Naive thymus-derived CD8-positive, alpha-beta T cell (primary cell): Measurements from ENCODE around the gene PFKL. TPM values are rescaled to one million over a fixed set of nuclear protein-coding genes. Genes with fewer than 3 reads are reported as not detected.
A peak's percentile ranks its signal among the peaks of the same experiment; 100 is the strongest.
"Not testable (repeated sequence)": the region's sequence is repeated elsewhere in the genome, so short reads cannot be mapped to it uniquely, and the experiment has no call there.

Experiments
- ATAC-seq, 2 donors: fragments of 150-1000 bp; cut with Tn5 transposase in 1 of 2; sonication (Bioruptor Pico), chemical (Tn5 transposase) in 1 of 2; 1 replicate in 1 of 2; 2 replicates in 1 of 2; pipeline ENCODE4 v1.10.0; 2021; ENCODE audit warnings: mild to moderate bottlenecking in 2 of 2, moderate library complexity in 2 of 2
- POLR2A ChIA-PET: fragments of 350-600 bp; sonication (Branson Sonifier 250); formaldehyde crosslinking; loops from one replicate; lab custom pipeline; 2021; ENCODE audit warnings: antibody characterized with exemption; lab: Charles Lee
- DNase-seq, 10 donors: peaks; one replicate each; pipeline versions ENCODE4 v3.0.0 to v3.0.0-alpha.2; 2020 to 2022
- H3K27ac Mint-ChIP-seq, 10 donors: one replicate each; pipeline ENCODE4 v1.8.0; 2020 to 2022; ENCODE audit warnings: mild to moderate bottlenecking in 10 of 10, mixed read lengths in 10 of 10, moderate library complexity in 4 of 10, inconsistent platforms in 1 of 10
- H3K27me3 Mint-ChIP-seq, 5 donors: one replicate each; pipeline ENCODE4 v1.8.0; 2021 to 2022; ENCODE audit warnings: mixed read lengths in 5 of 5
- H3K36me3 Mint-ChIP-seq, 3 donors: one replicate each; pipeline ENCODE4 v1.8.0; 2020 to 2022; ENCODE audit warnings: mixed read lengths in 3 of 3, mild to moderate bottlenecking in 2 of 3, inconsistent platforms in 1 of 3
- H3K4me1 Mint-ChIP-seq, 4 donors: one replicate each; pipeline ENCODE4 v1.8.0; 2021 to 2022; ENCODE audit warnings: mixed read lengths in 4 of 4
- H3K4me3 Mint-ChIP-seq, 10 donors: one replicate each; pipeline ENCODE4 v1.8.0; 2020 to 2022; ENCODE audit warnings: mild to moderate bottlenecking in 10 of 10, mixed read lengths in 10 of 10, moderate library complexity in 6 of 10, inconsistent platforms in 1 of 10
- H3K9me3 Mint-ChIP-seq, 9 donors: one replicate each; pipeline ENCODE4 v1.8.0; 2020 to 2022; ENCODE audit warnings: mixed read lengths in 9 of 9, mild to moderate bottlenecking in 3 of 9, inconsistent platforms in 1 of 9, moderate library complexity in 1 of 9
- polyA plus RNA-seq, 3 donors: library from polyadenylated mRNA; unstranded; fragments of 300-500 nt; fragmentation: Illumina TruSeq; gene quantifications; one replicate each; pipeline ENCODE4 v1.2.3, GENCODE V29; 2021
- total RNA-seq, 8 experiments: library from RNA in 2 of 8; stranded (reverse) in 2 of 8; gene quantifications; one replicate each; pipeline ENCODE4 v1.2.3 and lab custom pipeline; 2021 to 2026

The PFKL gene
- total and polyA plus RNA-seq, 5 experiments from 2014 or later: 63.2 to 125 (median 79.5) TPM

GRCh38 chr21:44337941-44338895, 38.4 kb downstream of the PFKL start:
- peak in 8 of 10 donors; percentile 22 to 67 (median 49) for DNase-seq
- ATAC-seq: peak; percentile 9 to 21
- H3K9me3 Mint-ChIP-seq: no peaks in the 10 kb centered on the region
- peaks cover 0 to 22% (median 0%) of the 10 kb centered on the region in 3 donors for H3K36me3 Mint-ChIP-seq
- peaks cover 11 to 31% (median 25%) of the 10 kb centered on the region in 4 donors for H3K4me1 Mint-ChIP-seq
- POLR2A ChIA-PET: interaction anchor here (0.7 to 3.3 kb wide), 25 partner anchors 9 to 1364 kb away, joined by 3 to 26 read pairs (median 4); partner anchors contain the start of genes PKNOX1, PTTG1IP, TRAPPC10 and TRPM2
- peak overlapping the region; percentile 43 to 85 (median 72) for H3K4me3 Mint-ChIP-seq
- H3K27ac Mint-ChIP-seq: peak overlapping the region; percentile 78 to 94 (median 86)
- no peaks in the 10 kb centered on the region for H3K27me3 Mint-ChIP-seq

DNA sequence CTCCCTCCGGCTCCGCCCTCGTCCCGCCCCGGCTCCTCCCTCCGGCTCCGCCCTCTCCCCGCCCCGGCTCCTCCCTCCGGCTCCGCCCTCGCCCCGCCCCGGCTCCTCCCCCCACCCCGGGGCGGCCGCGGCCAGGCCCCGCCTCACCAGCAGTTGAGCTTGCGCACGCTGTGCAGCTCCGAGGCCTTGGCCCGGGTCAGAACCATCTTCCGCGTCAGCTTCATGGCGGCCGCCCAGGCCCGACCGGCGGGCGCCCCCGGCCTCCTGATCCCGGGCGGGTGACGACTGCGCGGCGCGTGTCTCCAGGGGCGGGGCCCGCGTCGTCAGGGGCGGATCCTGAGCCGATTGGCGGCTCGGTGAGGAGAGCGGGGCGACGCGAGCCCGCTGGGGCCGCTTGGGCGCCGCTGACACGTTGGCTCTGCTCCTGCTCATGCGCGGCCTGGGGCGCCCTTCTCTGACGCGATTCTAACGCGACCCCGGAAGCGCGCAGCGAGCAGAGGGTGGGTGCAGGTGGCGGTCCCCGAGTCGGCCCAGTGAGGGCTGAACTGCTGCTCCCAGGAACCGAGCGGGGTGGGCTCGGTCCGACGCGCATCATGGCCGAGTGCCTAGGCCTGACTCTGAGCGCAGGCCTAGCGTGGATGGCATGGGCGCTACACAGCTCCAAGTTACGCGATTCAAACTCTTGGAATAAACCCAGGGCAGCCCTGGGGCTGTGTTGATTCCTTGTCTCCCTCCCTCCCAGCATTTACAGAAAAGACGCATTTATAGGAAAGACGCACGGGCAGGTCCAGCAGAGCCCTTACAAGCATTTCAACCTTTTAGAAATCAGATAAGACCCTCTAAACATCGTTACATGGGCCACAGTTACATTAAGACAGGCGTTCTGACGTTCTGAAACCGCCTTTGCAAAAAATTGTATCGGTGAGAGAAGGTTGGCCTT, 39.4 kb downstream of the PFKL start, which contains the start of gene CFAP410:
Gene CFAP410 (minus strand): TSS at position 420 of the 940 bp plus-strand sequence. CDS start 196 bp downstream, at position 224.
- no peaks in the 10 kb centered on the region for H3K9me3 Mint-ChIP-seq
- DNase-seq (peak; percentile 93 to 97 (median 94)), ATAC-seq (peak; percentile 87)
- H3K36me3 Mint-ChIP-seq: peaks cover 0 to 22% (median 0%) of the 10 kb centered on the region in 3 donors
- peaks cover 11 to 31% (median 25%) of the 10 kb centered on the region in 4 donors for H3K4me1 Mint-ChIP-seq
- peak within 1 kb of the TSS; percentile 94 to 99 (median 97) for H3K27ac Mint-ChIP-seq
- POLR2A ChIA-PET: interaction anchor here (0.6 to 3.3 kb wide), 25 partner anchors 8 to 1365 kb away, joined by 3 to 26 read pairs (median 4); partner anchors contain the start of genes PKNOX1, PTTG1IP, TRAPPC10 and TRPM2
- peak within 1 kb of the TSS; percentile 85 to 98 (median 90) for H3K4me3 Mint-ChIP-seq
- no peaks in the 10 kb centered on the region for H3K27me3 Mint-ChIP-seq

DNA sequence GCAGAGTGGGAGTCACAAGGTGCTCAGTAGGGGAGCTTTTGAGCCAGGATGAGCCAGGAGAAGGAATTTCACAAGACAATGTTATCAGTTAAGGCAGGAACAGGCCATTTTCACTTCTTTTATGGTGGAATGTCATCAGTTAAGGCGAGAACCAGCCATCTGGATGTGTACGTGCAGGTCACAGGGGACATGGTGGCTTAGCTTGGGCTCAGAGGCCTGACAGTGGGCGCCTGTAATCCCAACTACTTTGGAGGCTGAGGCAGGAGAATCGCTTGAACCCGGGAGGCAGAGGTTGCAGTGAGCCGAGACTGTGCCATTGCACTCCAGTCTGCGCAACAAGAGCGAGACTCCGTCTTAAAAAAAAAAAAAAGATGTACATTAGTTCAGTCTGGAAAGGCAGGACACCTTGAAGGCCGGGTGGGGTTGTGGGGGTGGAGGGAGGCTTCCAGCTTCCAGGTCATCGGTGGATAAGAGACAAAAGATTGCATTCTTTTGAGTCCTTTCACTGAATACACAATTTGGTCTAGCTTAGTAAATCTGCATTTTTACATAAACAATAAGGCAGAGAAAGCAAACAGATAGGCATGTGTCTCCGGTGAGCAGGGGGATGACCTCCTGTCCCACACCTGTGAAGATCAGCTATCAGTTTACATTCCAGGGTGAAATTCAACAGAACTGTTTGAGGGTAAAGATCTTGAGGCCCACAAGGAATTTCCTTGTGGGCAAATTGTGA, 42.0 kb downstream of the PFKL start:
- H3K9me3 Mint-ChIP-seq, ATAC-seq, H3K27me3 Mint-ChIP-seq, H3K36me3 Mint-ChIP-seq: not testable (repeated sequence)
- POLR2A ChIA-PET: interaction anchor here (0.7 to 3.3 kb wide), 3 partner anchors 13 to 531 kb away, joined by 3 to 26 read pairs (median 3); partner anchors contain the start of gene TRPM2
- peaks cover 11 to 30% (median 25%) of the 10 kb centered on the region in 4 donors for H3K4me1 Mint-ChIP-seq
- peak overlapping the region in 1 of 10 donors; percentile 26 for H3K4me3 Mint-ChIP-seq
- peak overlapping the region in 4 of 10 donors; percentile 15 to 97 (median 88) for H3K27ac Mint-ChIP-seq
- DNase-seq: peak in 1 of 10 donors; percentile 9

GRCh38 chr21:44342981-44343380, 43.1 kb downstream of the PFKL start:
- not testable (repeated sequence) for H3K9me3 Mint-ChIP-seq, H3K27ac Mint-ChIP-seq, ATAC-seq, H3K36me3 Mint-ChIP-seq, DNase-seq, H3K27me3 Mint-ChIP-seq, H3K4me3 Mint-ChIP-seq
- peaks cover 11 to 25% (median 20%) of the 10 kb centered on the region in 4 donors for H3K4me1 Mint-ChIP-seq
- POLR2A ChIA-PET: interaction anchor here (1.9 kb wide), 1 partner anchor 10 kb away, joined by 7 read pairs; the partner anchor contains the start of gene TRPM2

GRCh38 chr21:44344541-44345183, 44.8 kb downstream of the PFKL start:
- DNase-seq (peak in 1 of 10 donors; percentile 50), ATAC-seq (no peak)
- H3K4me1 Mint-ChIP-seq: peaks cover 5 to 23% (median 12%) of the 10 kb centered on the region in 4 donors
- H3K36me3 Mint-ChIP-seq: no peaks in the 10 kb centered on the region
- no peaks in the 10 kb centered on the region for H3K9me3 Mint-ChIP-seq
- no peaks in the 10 kb centered on the region for H3K27me3 Mint-ChIP-seq
- H3K27ac Mint-ChIP-seq: peak overlapping the region in 1 of 10 donors; percentile 55
- H3K4me3 Mint-ChIP-seq: no peak overlapping the region
- POLR2A ChIA-PET: interaction anchor here (0.6 to 1.9 kb wide), 2 partner anchors 8 to 583 kb away, joined by 4 to 7 read pairs; partner anchors contain the start of gene TRPM2

- DNase-seq (peak in 1 of 10 donors; percentile 32), ATAC-seq (no peak)
- no peak overlapping the region for H3K27ac Mint-ChIP-seq
- no peaks in the 10 kb centered on the region for H3K27me3 Mint-ChIP-seq
- no peaks in the 10 kb centered on the region for H3K9me3 Mint-ChIP-seq
- no peaks in the 10 kb centered on the region for H3K36me3 Mint-ChIP-seq
- POLR2A ChIA-PET: no interaction called here
- peaks cover 1 to 15% (median 6%) of the 10 kb centered on the region in 4 donors for H3K4me1 Mint-ChIP-seq
- no peak overlapping the region for H3K4me3 Mint-ChIP-seq
Measured at GRCh38 chr21:44345495-44345894, 45.6 kb downstream of the PFKL start.

DNA sequence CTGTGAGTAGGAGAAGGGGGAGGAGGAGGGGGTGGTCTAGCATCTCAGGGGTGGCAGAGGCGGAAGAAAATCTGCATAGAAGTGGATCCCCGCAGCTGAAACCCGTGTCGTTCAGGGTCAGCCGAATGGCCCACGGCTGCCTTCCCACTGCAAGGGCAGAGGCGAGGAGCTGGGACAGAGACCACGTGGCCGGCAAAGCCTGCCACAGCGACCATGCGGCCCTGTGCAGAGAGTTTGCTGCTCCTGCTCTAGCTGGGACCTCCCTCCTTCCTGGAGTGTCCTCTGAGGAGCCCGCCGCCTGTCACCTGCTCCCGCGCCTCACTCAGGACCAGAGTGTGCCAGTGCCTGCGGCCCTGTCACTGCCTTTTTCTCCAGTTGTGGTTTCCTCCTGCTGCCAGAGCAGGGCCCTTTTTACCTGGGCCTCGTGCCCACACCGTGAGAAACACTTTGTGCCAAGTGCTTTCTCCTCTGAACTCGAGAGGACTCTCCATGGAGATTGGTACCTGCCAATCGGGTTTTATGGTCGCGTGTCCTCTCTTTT, 48.1 kb downstream of the PFKL start:
- H3K27me3 Mint-ChIP-seq: peaks cover 0 to 12% (median 0%) of the 10 kb centered on the region in 5 donors
- DNase-seq (peak in 1 of 10 donors; percentile 19), ATAC-seq (no peak)
- no peaks in the 10 kb centered on the region for H3K36me3 Mint-ChIP-seq
- H3K27ac Mint-ChIP-seq: no peak overlapping the region
- H3K4me1 Mint-ChIP-seq: peaks cover 2 to 22% (median 14%) of the 10 kb centered on the region in 4 donors
- POLR2A ChIA-PET: interaction anchor here (0.9 to 1.2 kb wide), 2 partner anchors 8 to 9 kb away, joined by 3 to 4 read pairs; partner anchors contain the start of gene CFAP410
- H3K9me3 Mint-ChIP-seq: no peaks in the 10 kb centered on the region
- H3K4me3 Mint-ChIP-seq: no peak overlapping the region

- Mint-ChIP-seq H3K4me1 (peaks cover 6 to 31% (median 23%) of the 10 kb centered on the region in 4 donors), H3K27ac (no peak overlapping the region), H3K9me3 (no peaks in the 10 kb centered on the region), H3K36me3 (no peaks in the 10 kb centered on the region), H3K4me3 (peak overlapping the region in 1 of 10 donors; percentile 44), H3K27me3 (peaks cover 0 to 15% (median 0%) of the 10 kb centered on the region in 5 donors)
- peak in 1 of 10 donors; percentile 24 for DNase-seq
- POLR2A ChIA-PET: interaction anchor here (1.2 kb wide), 1 partner anchor 9 kb away, joined by 4 read pairs; no protein-coding TSS in a partner anchor
- no peak for ATAC-seq
Measured at GRCh38 chr21:44348861-44349260, 49.0 kb downstream of the PFKL start.

- peak overlapping the region in 1 of 10 donors; percentile 20 for H3K27ac Mint-ChIP-seq
Measured at GRCh38 chr21:44349416-44349846, 49.6 kb downstream of the PFKL start.

More at GRCh38 chr21:44349416-44349846, 49.6 kb downstream of the PFKL start:
- Mint-ChIP-seq H3K4me1 (peaks cover 10 to 37% (median 28%) of the 10 kb centered on the region in 4 donors), H3K4me3 (peak overlapping the region in 2 of 10 donors; percentile 23 to 44), H3K36me3 (no peaks in the 10 kb centered on the region), H3K27me3 (peaks cover 0 to 15% (median 0%) of the 10 kb centered on the region in 5 donors), H3K9me3 (no peaks in the 10 kb centered on the region)
- DNase-seq: peak in 1 of 10 donors; percentile 60
- POLR2A ChIA-PET: interaction anchor here (1.2 kb wide), 1 partner anchor 10 kb away, joined by 4 read pairs; no protein-coding TSS in a partner anchor
- ATAC-seq: no peak
